ENCODE results near the gene UMAD1. TPM values are rescaled to one million over a fixed set of nuclear protein-coding genes. Genes with fewer than 3 reads are reported as not detected.
A peak's percentile ranks its signal among the peaks of the same experiment; 100 is the strongest.

The UMAD1 gene
- total and polyA plus RNA-seq, 8 donors: 12.7 to 20.2 (median 15.0) TPM

GRCh38 chr7:7918736-7919448, 278.3 kb downstream of the UMAD1 start:
- DNase-seq (no peak), ATAC-seq (peak; percentile 29)
- no peak for TF ChIP-seq CTCF (IDR thresholded peaks at IDR 0.05)
- Histone ChIP-seq H3K36me3 (no peaks in the 10 kb centered on the region), H3K9me3 (no peaks in the 10 kb centered on the region), H3K27me3 (no peaks in the 10 kb centered on the region), H3K4me1 (no peaks in the 10 kb centered on the region), H3K4me3 (no peak overlapping the region), H3K27ac (no peak overlapping the region)
- intact Hi-C loops (cut with DNase I): no loop called here

- Histone ChIP-seq H3K27me3 (no peaks in the 10 kb centered on the region), H3K36me3 (no peaks in the 10 kb centered on the region), H3K27ac (no peak overlapping the region), H3K9me3 (no peaks in the 10 kb centered on the region), H3K4me1 (no peaks in the 10 kb centered on the region), H3K4me3 (no peak overlapping the region)
- TF ChIP-seq CTCF (IDR thresholded peaks at IDR 0.05): no peak
- intact Hi-C loops (cut with DNase I): no loop called here
- ATAC-seq: no peak
- DNase-seq: no peak
Measured at GRCh38 chr7:7919449-7919945, 278.9 kb downstream of the UMAD1 start.

- Histone ChIP-seq H3K27me3 (no peaks in the 10 kb centered on the region), H3K27ac (no peak overlapping the region), H3K9me3 (no peaks in the 10 kb centered on the region), H3K4me1 (no peaks in the 10 kb centered on the region), H3K4me3 (no peak overlapping the region), H3K36me3 (no peaks in the 10 kb centered on the region)
- no peak for ATAC-seq
- intact Hi-C loops (cut with DNase I): no loop called here
- DNase-seq: no peak
- no peak for TF ChIP-seq CTCF (IDR thresholded peaks at IDR 0.05)
Measured at GRCh38 chr7:7920056-7920455, 279.5 kb downstream of the UMAD1 start.

- H3K36me3 ChIP-seq: no peaks in the 10 kb centered on the region
- ATAC-seq (peak; percentile 36), DNase-seq (no peak)
- no peak for TF ChIP-seq CTCF (IDR thresholded peaks at IDR 0.05)
- no peak overlapping the region for H3K4me3 ChIP-seq
- no peaks in the 10 kb centered on the region for H3K4me1 ChIP-seq
- H3K27ac ChIP-seq: no peak overlapping the region
- no peaks in the 10 kb centered on the region for H3K27me3 ChIP-seq
- intact Hi-C loops (cut with DNase I): no loop called here
- no peaks in the 10 kb centered on the region for H3K9me3 ChIP-seq
Measured at GRCh38 chr7:7920481-7920880, 279.9 kb downstream of the UMAD1 start.

GRCh38 chr7:7921830-7922229, 281.3 kb downstream of the UMAD1 start:
- peak overlapping the region in 1 of 2 donors; percentile 10 for H3K27ac ChIP-seq
- peak; percentile 72 for ATAC-seq
- DNase-seq: no peak
- intact Hi-C loops (cut with DNase I): no loop called here
- H3K36me3 ChIP-seq: no peaks in the 10 kb centered on the region
- no peak for TF ChIP-seq CTCF (IDR thresholded peaks at IDR 0.05)
- no peaks in the 10 kb centered on the region for H3K4me1 ChIP-seq
- H3K9me3 ChIP-seq: no peaks in the 10 kb centered on the region
- H3K4me3 ChIP-seq: no peak overlapping the region
- H3K27me3 ChIP-seq: no peaks in the 10 kb centered on the region
